GM19467 (cell line): Measurements from ENCODE around the gene RAD54L.
"Not testable (repeated sequence)": the region's sequence is repeated elsewhere in the genome, so short reads cannot be mapped to it uniquely, and the experiment has no call there.

Experiments
- ATAC-seq: cut with Tn5 transposase; IDR thresholded peaks from one replicate; pipeline ENCODE4 v1.9.1; 2021; ENCODE audit warnings: mild to moderate bottlenecking, moderate library complexity; ENCODE audit not compliant: unreplicated experiment

RAD54L gene

GRCh38 chr1:46238865-46239264 is 8.7 kb upstream of the RAD54L start:
- not testable (repeated sequence) for ATAC-seq

GRCh38 chr1:46241733-46242132 is 5.8 kb upstream of the RAD54L start:
- ATAC-seq = not testable (repeated sequence)

GRCh38 chr1:46242918-46243317 is 4.6 kb upstream of the RAD54L start:
- no peak for ATAC-seq

GRCh38 chr1:46243831-46244230 is 3.7 kb upstream of the RAD54L start:
- ATAC-seq = not testable (repeated sequence)

- no peak for ATAC-seq
These were observed 2.7 kb upstream of the RAD54L start for GRCh38 chr1:46244656-46245371.

- not testable (repeated sequence) for ATAC-seq
These were observed 1.4 kb upstream of the RAD54L start for GRCh38 chr1:46246136-46246535.

- peak; percentile 41 for ATAC-seq
These were observed 771 bp upstream of the RAD54L start for GRCh38 chr1:46246548-46247435.

GRCh38 chr1:46248122-46248920 is 758 bp downstream of the RAD54L start:
- ATAC-seq = no peak

- ATAC-seq = no peak
These were observed 7.1 kb downstream of the RAD54L start for GRCh38 chr1:46254668-46255067.

- no peak for ATAC-seq
These were observed 9.0 kb downstream of the RAD54L start for GRCh38 chr1:46256523-46256922.

- no peak for ATAC-seq
These were observed 14.9 kb downstream of the RAD54L start for GRCh38 chr1:46262508-46262907.

GRCh38 chr1:46263146-46263545 is 15.6 kb downstream of the RAD54L start:
- no peak for ATAC-seq

GRCh38 chr1:46268578-46268977 is 21.0 kb downstream of the RAD54L start:
- ATAC-seq = no peak

- no peak for ATAC-seq
These were observed 26.9 kb downstream of the RAD54L start for GRCh38 chr1:46274225-46275029.

- ATAC-seq = no peak
These were observed 27.4 kb downstream of the RAD54L start for GRCh38 chr1:46275030-46275337.

- no peak for ATAC-seq
These were observed 30.3 kb downstream of the RAD54L start for GRCh38 chr1:46277658-46278373.

GRCh38 chr1:46278807-46279206 is 31.2 kb downstream of the RAD54L start:
- no peak for ATAC-seq

- ATAC-seq = no peak
These were observed 32.5 kb downstream of the RAD54L start for GRCh38 chr1:46280092-46280491.

GRCh38 chr1:46281021-46281420 is 33.5 kb downstream of the RAD54L start:
- ATAC-seq = no peak

GRCh38 chr1:46284058-46284457 is 36.5 kb downstream of the RAD54L start:
- ATAC-seq = no peak
